HepG2 (cell line): ENCODE data around the gene LYZL2. TPM values are rescaled to one million over a fixed set of nuclear protein-coding genes. Genes with fewer than 3 reads are reported as not detected.
A peak's percentile ranks its signal among the peaks of the same experiment; 100 is the strongest.

Source experiments
- HDAC1 ChIP-seq: sonication (generic); formaldehyde crosslinking; IDR thresholded peaks from 2 replicates; pipeline ENCODE4 v1.5.1; 2020; ENCODE audit warnings: mild to moderate bottlenecking, missing genetic modification reagents
- HNF1B ChIP-seq: sonication (generic); formaldehyde crosslinking; IDR thresholded peaks from 2 replicates; pipeline ENCODE4 v1.5.1; 2020; ENCODE audit warnings: mild to moderate bottlenecking, moderate library complexity, missing genetic modification reagents
- MAFF ChIP-seq: IDR thresholded peaks from 2 replicates; pipeline ENCODE4 v1.6.1; 2011; ENCODE audit warnings: low read depth, low read length, improper control_type of control experiment
- MED13 ChIP-seq: sonication (generic); formaldehyde crosslinking; IDR thresholded peaks from 2 replicates; pipeline ENCODE4 v1.5.0; 2020; ENCODE audit warnings: missing genetic modification reagents
- NFIB ChIP-seq: sonication (generic); formaldehyde crosslinking; IDR thresholded peaks from 2 replicates; pipeline ENCODE4 v1.9.0; 2021; ENCODE audit warnings: missing genetic modification reagents, mild to moderate bottlenecking, borderline replicate concordance
- NFIC ChIP-seq: IDR thresholded peaks from 2 replicates; pipeline ENCODE4 v1.6.1; 2012; ENCODE audit warnings: mild to moderate bottlenecking, low read length, inconsistent platforms
- PHF8 ChIP-seq: sonication (generic); formaldehyde crosslinking; IDR thresholded peaks from 2 replicates; pipeline ENCODE4 v1.5.0; 2020; ENCODE audit warnings: missing genetic modification reagents
- PTBP1 ChIP-seq: fragments of 200-400 bp; formaldehyde crosslinking; IDR thresholded peaks from 2 replicates; pipeline ENCODE4 v1.6.1; 2018; ENCODE audit warnings: low read length, low read depth; ENCODE audit not compliant: poor library complexity, severe bottlenecking
- ZBTB10 ChIP-seq: sonication (generic); formaldehyde crosslinking; IDR thresholded peaks from 2 replicates; pipeline ENCODE4 v1.4.0; 2020; ENCODE audit warnings: missing genetic modification reagents, borderline replicate concordance
- ZBTB42 ChIP-seq: sonication (generic); formaldehyde crosslinking; IDR thresholded peaks from 2 replicates; pipeline ENCODE4 v1.5.0; 2020; ENCODE audit warnings: mild to moderate bottlenecking, missing genetic modification reagents
- ZFP82 ChIP-seq: sonication (generic); formaldehyde crosslinking; IDR thresholded peaks from 2 replicates; pipeline ENCODE4 v1.5.1; 2020; ENCODE audit warnings: mild to moderate bottlenecking, missing genetic modification reagents, borderline replicate concordance
- ZNF235 ChIP-seq: sonication (generic); formaldehyde crosslinking; IDR thresholded peaks from 2 replicates; pipeline ENCODE4 v1.8.1; 2023; ENCODE audit warnings: mild to moderate bottlenecking, missing genetic modification reagents, borderline replicate concordance
- ZNF446 ChIP-seq: sonication (generic); formaldehyde crosslinking; IDR thresholded peaks from 2 replicates; pipeline ENCODE4 v1.5.0; 2020; ENCODE audit warnings: mild to moderate bottlenecking, missing genetic modification reagents
- polyA plus RNA-seq, 8 experiments: library from polyadenylated mRNA; depleted of rRNA in 3 of 8; stranded (reverse) in 7 of 8; unstranded in 1 of 8; fragments of >200 nt; fragmentation: Illumina TruSeq in 4 of 8; extraction: Trizol in 4 of 8; gene quantifications; 2 replicates each; pipeline versions ENCODE4 v1.2.1 to v1.2.3, GENCODE V29; 2011 to 2016; ENCODE audit warnings: low read depth in 4 of 8, missing spikeins in 1 of 8, mixed read lengths in 1 of 8; ENCODE audit not compliant: insufficient read depth in 1 of 8
- total RNA-seq, 5 experiments: library from RNA; depleted of rRNA; stranded (reverse); fragments of >200 nt; fragmentation: Illumina TruSeq; extraction: Trizol; gene quantifications; 2 replicates each; pipeline ENCODE4 v1.2.3, GENCODE V29; 2016; ENCODE audit warnings: low read depth in 1 of 5
- TF ChIP-seq, protein P1 (sequence below): sonication (generic); formaldehyde crosslinking; conservative IDR thresholded peaks from 2 replicates; pipeline ENCODE4 v1.8.0; 2022; ENCODE audit warnings: mild to moderate bottlenecking, moderate library complexity, missing genetic modification reagents
- TF ChIP-seq, protein P2 (sequence below): sonication (generic); formaldehyde crosslinking; IDR thresholded peaks from 2 replicates; pipeline ENCODE4 v1.5.0; 2020; ENCODE audit warnings: missing genetic modification reagents
- TF ChIP-seq, protein P3 (sequence below): sonication (generic); formaldehyde crosslinking; IDR thresholded peaks from 2 replicates; pipeline ENCODE4 v1.4.0; 2020; ENCODE audit warnings: mild to moderate bottlenecking, missing genetic modification reagents

The LYZL2 gene
- total and polyA plus RNA-seq, 2 of the 13 experiments (the other 11 are each of a cell fraction or from before 2014, with no cell fraction given) = 0.20 to 0.63 TPM

- TF ChIP-seq ZBTB10 (CRISPR knock-in tag) (no peak), PHF8 (CRISPR knock-in tag) (no peak), NFIC (no peak), PTBP1 (no peak), ZBTB42 (no peak), HDAC1 (CRISPR knock-in tag) (peak; percentile 42; the same call in 1 of the 2 replicates), HNF1B (CRISPR knock-in tag) (no peak), NFIB (CRISPR knock-in tag) (no peak), ZNF235 (CRISPR knock-in tag) (no peak), MAFF (no peak), MED13 (CRISPR knock-in tag) (no peak), ZNF446 (CRISPR knock-in tag) (no peak), ZFP82 (CRISPR knock-in tag) (no peak)
- TF ChIP-seq, protein P1, sequence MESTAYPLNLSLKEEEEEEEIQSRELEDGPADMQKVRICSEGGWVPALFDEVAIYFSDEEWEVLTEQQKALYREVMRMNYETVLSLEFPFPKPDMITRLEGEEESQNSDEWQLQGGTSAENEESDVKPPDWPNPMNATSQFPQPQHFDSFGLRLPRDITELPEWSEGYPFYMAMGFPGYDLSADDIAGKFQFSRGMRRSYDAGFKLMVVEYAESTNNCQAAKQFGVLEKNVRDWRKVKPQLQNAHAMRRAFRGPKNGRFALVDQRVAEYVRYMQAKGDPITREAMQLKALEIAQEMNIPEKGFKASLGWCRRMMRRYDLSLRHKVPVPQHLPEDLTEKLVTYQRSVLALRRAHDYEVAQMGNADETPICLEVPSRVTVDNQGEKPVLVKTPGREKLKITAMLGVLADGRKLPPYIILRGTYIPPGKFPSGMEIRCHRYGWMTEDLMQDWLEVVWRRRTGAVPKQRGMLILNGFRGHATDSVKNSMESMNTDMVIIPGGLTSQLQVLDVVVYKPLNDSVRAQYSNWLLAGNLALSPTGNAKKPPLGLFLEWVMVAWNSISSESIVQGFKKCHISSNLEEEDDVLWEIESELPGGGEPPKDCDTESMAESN (CRISPR knock-in tag) = no peak
- TF ChIP-seq, protein P2, sequence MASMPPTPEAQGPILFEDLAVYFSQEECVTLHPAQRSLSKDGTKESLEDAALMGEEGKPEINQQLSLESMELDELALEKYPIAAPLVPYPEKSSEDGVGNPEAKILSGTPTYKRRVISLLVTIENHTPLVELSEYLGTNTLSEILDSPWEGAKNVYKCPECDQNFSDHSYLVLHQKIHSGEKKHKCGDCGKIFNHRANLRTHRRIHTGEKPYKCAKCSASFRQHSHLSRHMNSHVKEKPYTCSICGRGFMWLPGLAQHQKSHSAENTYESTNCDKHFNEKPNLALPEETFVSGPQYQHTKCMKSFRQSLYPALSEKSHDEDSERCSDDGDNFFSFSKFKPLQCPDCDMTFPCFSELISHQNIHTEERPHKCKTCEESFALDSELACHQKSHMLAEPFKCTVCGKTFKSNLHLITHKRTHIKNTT (CRISPR knock-in tag) = no peak
- TF ChIP-seq, protein P3, sequence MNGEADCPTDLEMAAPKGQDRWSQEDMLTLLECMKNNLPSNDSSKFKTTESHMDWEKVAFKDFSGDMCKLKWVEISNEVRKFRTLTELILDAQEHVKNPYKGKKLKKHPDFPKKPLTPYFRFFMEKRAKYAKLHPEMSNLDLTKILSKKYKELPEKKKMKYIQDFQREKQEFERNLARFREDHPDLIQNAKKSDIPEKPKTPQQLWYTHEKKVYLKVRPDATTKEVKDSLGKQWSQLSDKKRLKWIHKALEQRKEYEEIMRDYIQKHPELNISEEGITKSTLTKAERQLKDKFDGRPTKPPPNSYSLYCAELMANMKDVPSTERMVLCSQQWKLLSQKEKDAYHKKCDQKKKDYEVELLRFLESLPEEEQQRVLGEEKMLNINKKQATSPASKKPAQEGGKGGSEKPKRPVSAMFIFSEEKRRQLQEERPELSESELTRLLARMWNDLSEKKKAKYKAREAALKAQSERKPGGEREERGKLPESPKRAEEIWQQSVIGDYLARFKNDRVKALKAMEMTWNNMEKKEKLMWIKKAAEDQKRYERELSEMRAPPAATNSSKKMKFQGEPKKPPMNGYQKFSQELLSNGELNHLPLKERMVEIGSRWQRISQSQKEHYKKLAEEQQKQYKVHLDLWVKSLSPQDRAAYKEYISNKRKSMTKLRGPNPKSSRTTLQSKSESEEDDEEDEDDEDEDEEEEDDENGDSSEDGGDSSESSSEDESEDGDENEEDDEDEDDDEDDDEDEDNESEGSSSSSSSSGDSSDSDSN (CRISPR knock-in tag) = no peak
Observed at GRCh38 chr10:30603589-30603988, 26.0 kb downstream of the LYZL2 start (continued).
